ENCODE measurements around the gene CDC14C.

GRCh38 chr7:48880851-48881250, 43.5 kb upstream of the CDC14C start:
- TF ChIP-seq, protein P1, sequence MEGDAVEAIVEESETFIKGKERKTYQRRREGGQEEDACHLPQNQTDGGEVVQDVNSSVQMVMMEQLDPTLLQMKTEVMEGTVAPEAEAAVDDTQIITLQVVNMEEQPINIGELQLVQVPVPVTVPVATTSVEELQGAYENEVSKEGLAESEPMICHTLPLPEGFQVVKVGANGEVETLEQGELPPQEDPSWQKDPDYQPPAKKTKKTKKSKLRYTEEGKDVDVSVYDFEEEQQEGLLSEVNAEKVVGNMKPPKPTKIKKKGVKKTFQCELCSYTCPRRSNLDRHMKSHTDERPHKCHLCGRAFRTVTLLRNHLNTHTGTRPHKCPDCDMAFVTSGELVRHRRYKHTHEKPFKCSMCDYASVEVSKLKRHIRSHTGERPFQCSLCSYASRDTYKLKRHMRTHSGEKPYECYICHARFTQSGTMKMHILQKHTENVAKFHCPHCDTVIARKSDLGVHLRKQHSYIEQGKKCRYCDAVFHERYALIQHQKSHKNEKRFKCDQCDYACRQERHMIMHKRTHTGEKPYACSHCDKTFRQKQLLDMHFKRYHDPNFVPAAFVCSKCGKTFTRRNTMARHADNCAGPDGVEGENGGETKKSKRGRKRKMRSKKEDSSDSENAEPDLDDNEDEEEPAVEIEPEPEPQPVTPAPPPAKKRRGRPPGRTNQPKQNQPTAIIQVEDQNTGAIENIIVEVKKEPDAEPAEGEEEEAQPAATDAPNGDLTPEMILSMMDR (conservative IDR thresholded peaks at IDR 0.05 in 1 of 2, IDR thresholded peaks at IDR 0.05 in 1 of 2; ENCODE audit: low read depth in 1 of 2, low read length in 2 of 2): no peak
- no peak for TF ChIP-seq EZH2 (IDR thresholded peaks at IDR 0.05; ENCODE audit: low read length, missing control alignments)
